HepG2 (cell line): ENCODE measurements around the gene ALDOA. TPM values are rescaled to one million over a fixed set of nuclear protein-coding genes. Genes with fewer than 3 reads are reported as not detected.

ENCODE experiments used
- ADNP ChIP-seq: sonication (generic); formaldehyde crosslinking; IDR thresholded peaks from 2 replicates; pipeline ENCODE4 v1.4.0; 2020; ENCODE audit warnings: missing genetic modification reagents
- AKAP8 ChIP-seq: sonication (generic); formaldehyde crosslinking; IDR thresholded peaks from 2 replicates; pipeline ENCODE4 v1.5.1; 2020; ENCODE audit warnings: mild to moderate bottlenecking, missing genetic modification reagents
- DNMT3B ChIP-seq: conservative IDR thresholded peaks from 2 replicates; pipeline ENCODE4 v1.6.1; 2016; ENCODE audit warnings: missing biosample characterization, control low read depth
- FOXO1 ChIP-seq: sonication (generic); formaldehyde crosslinking; IDR thresholded peaks from 2 replicates; pipeline ENCODE4 v1.4.0; 2020; ENCODE audit warnings: missing genetic modification reagents
- MIER2 ChIP-seq: IDR thresholded peaks from 2 replicates; pipeline ENCODE4 v1.6.1; 2016; ENCODE audit warnings: missing biosample characterization, missing genetic modification reagents
- MXD4 ChIP-seq: IDR thresholded peaks from 2 replicates; pipeline ENCODE4 v1.6.1; 2016; ENCODE audit warnings: mild to moderate bottlenecking, missing biosample characterization, missing genetic modification reagents
- NCOA1 ChIP-seq: sonication (generic); formaldehyde crosslinking; IDR thresholded peaks from 2 replicates; pipeline ENCODE4 v1.9.0; 2021; ENCODE audit warnings: missing genetic modification reagents
- NPAS2 ChIP-seq: sonication (generic); formaldehyde crosslinking; IDR thresholded peaks from 2 replicates; pipeline ENCODE4 v1.8.0; 2022; ENCODE audit warnings: mild to moderate bottlenecking, missing genetic modification reagents, borderline replicate concordance
- RBM22 ChIP-seq: fragments of 200-400 bp; formaldehyde crosslinking; optimal IDR thresholded peaks from 2 replicates; pipeline ENCODE3; 2017; ENCODE audit warnings: mild to moderate bottlenecking, low read length, moderate library complexity
- RFXAP ChIP-seq: sonication (generic); formaldehyde crosslinking; IDR thresholded peaks from 2 replicates; pipeline ENCODE4 v1.4.0; 2020; ENCODE audit warnings: missing genetic modification reagents, borderline replicate concordance
- SNAPC4 ChIP-seq: sonication (generic); formaldehyde crosslinking; IDR thresholded peaks from 2 replicates; pipeline ENCODE4 v1.4.0; 2020; ENCODE audit warnings: mild to moderate bottlenecking, missing genetic modification reagents
- STAT5B ChIP-seq: sonication (generic); formaldehyde crosslinking; IDR thresholded peaks from 2 replicates; pipeline ENCODE4 v1.4.0; 2020; ENCODE audit warnings: missing genetic modification reagents
- TBL1XR1 ChIP-seq: fragments of 150-350 bp; IDR thresholded peaks from 2 replicates; pipeline ENCODE4 v1.6.1; 2014; ENCODE audit warnings: borderline replicate concordance, low read length; ENCODE audit not compliant: partially characterized antibody
- TBP ChIP-seq: sonication (generic); formaldehyde crosslinking; IDR thresholded peaks from 2 replicates; pipeline ENCODE4 v1.5.0; 2020; ENCODE audit warnings: missing genetic modification reagents
- ZBTB21 ChIP-seq: sonication (generic); formaldehyde crosslinking; IDR thresholded peaks from 2 replicates; pipeline ENCODE4 v1.4.0; 2020; ENCODE audit warnings: missing genetic modification reagents
- ZMAT3 ChIP-seq: sonication (generic); formaldehyde crosslinking; conservative IDR thresholded peaks from 2 replicates; pipeline ENCODE4 v1.7.0; 2021; ENCODE audit warnings: missing genetic modification reagents
- ZNF484 ChIP-seq: sonication (generic); formaldehyde crosslinking; IDR thresholded peaks from 2 replicates; pipeline ENCODE4 v1.5.1; 2020; ENCODE audit warnings: mild to moderate bottlenecking, low read depth, missing genetic modification reagents, borderline replicate concordance
- ZNF772 ChIP-seq: sonication (generic); formaldehyde crosslinking; IDR thresholded peaks from 2 replicates; pipeline ENCODE4 v1.5.0; 2020; ENCODE audit warnings: mild to moderate bottlenecking, missing genetic modification reagents
- polyA plus RNA-seq, 8 experiments: library from polyadenylated mRNA; depleted of rRNA in 3 of 8; stranded (reverse) in 7 of 8; unstranded in 1 of 8; fragments of >200 nt; fragmentation: Illumina TruSeq in 4 of 8; extraction: Trizol in 4 of 8; gene quantifications; 2 replicates each; pipeline versions ENCODE4 v1.2.1 to v1.2.3, GENCODE V29; 2011 to 2016; ENCODE audit warnings: low read depth in 4 of 8, missing spikeins in 1 of 8, mixed read lengths in 1 of 8; ENCODE audit not compliant: insufficient read depth in 1 of 8
- total RNA-seq, 5 experiments: library from RNA; depleted of rRNA; stranded (reverse); fragments of >200 nt; fragmentation: Illumina TruSeq; extraction: Trizol; gene quantifications; 2 replicates each; pipeline ENCODE4 v1.2.3, GENCODE V29; 2016; ENCODE audit warnings: low read depth in 1 of 5
- TF ChIP-seq, protein P1 (sequence below): sonication (generic); formaldehyde crosslinking; IDR thresholded peaks from 2 replicates; pipeline ENCODE4 v1.9.0; 2022; ENCODE audit warnings: low read depth, missing genetic modification reagents
- TF ChIP-seq, protein P2 (sequence below): sonication (generic); formaldehyde crosslinking; IDR thresholded peaks from 2 replicates; pipeline ENCODE4 v1.4.0; 2020; ENCODE audit warnings: missing genetic modification reagents, mild to moderate bottlenecking, borderline replicate concordance

ALDOA gene
- total and polyA plus RNA-seq, 2 of the 13 experiments (the other 11 are each of a cell fraction or from before 2014, with no cell fraction given): 925 to 1,884 TPM

DNA sequence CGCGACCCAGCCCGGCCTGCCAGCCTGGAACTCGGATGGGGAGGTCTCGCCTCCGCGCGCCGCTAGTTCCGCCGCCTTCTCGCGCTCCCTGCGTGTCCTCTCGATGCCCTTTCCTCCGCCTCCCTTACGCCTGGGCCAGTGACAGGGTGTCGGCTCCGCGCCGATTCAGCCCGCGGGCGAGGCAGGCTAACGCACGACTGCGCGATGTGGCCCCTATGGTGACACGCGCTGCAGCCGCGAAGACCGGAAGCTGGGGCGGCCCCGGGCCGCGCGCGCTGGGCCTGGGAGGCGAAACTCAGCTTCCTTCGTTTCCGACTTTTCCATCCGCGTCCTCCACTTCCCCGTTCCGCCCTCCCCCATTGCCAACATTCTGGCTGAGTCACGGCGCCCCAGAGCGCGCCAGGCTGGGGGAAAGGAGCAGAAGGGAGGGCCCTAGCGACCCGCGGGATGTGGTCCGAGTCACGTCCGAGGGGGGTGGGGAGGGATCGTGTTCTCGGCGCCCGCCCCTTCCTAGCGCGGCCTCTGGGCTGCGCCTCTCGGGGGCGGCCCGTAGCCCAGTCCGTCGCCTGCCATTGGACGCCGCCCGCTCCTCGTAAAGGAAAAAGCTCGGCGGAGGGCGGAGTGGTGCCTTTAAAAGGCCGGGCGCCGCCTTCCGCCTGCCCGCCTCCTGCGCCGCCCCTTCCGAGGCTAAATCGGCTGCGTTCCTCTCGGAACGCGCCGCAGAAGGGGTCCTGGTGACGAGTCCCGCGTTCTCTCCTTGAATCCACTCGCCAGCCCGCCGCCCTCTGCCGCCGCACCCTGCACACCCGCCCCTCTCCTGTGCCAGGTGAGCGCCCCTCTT is at the start of gene ALDOA (continued):
- peak; percentile 37 for TF ChIP-seq TBL1XR1
- peak; percentile 82 for TF ChIP-seq MIER2 (CRISPR knock-in tag)
- TF ChIP-seq, protein P1, sequence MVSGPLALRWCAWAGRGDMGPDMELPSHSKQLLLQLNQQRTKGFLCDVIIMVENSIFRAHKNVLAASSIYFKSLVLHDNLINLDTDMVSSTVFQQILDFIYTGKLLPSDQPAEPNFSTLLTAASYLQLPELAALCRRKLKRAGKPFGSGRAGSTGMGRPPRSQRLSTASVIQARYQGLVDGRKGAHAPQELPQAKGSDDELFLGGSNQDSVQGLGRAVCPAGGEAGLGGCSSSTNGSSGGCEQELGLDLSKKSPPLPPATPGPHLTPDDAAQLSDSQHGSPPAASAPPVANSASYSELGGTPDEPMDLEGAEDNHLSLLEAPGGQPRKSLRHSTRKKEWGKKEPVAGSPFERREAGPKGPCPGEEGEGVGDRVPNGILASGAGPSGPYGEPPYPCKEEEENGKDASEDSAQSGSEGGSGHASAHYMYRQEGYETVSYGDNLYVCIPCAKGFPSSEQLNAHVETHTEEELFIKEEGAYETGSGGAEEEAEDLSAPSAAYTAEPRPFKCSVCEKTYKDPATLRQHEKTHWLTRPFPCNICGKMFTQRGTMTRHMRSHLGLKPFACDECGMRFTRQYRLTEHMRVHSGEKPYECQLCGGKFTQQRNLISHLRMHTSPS (CRISPR knock-in tag): peak; percentile 90
- peak; percentile 98 for TF ChIP-seq AKAP8 (CRISPR knock-in tag)
- TF ChIP-seq MXD4 (CRISPR knock-in tag): peak; percentile 91
- no peak for TF ChIP-seq ADNP (CRISPR knock-in tag)
- TF ChIP-seq NPAS2 (CRISPR knock-in tag): 0 out of 2 replicates have a peak, but pooled peaks have one; percentile 88
- TF ChIP-seq TBP (CRISPR knock-in tag): 0 out of 2 replicates have a peak, but pooled peaks have one; percentile 32
- TF ChIP-seq ZNF772 (CRISPR knock-in tag): peak; percentile 97
- TF ChIP-seq ZBTB21 (CRISPR knock-in tag): no peak; the same call in 1 of the 2 replicates
- peak; percentile 98 for TF ChIP-seq ZMAT3
- TF ChIP-seq NCOA1 (CRISPR knock-in tag): peak; percentile 100
- peak; percentile 55; the same call in 1 of the 2 replicates for TF ChIP-seq STAT5B
- TF ChIP-seq RBM22: peak; percentile 87
- peak; percentile 91; the same call in 1 of the 2 replicates for TF ChIP-seq ZNF484 (CRISPR knock-in tag)
- TF ChIP-seq, protein P2, sequence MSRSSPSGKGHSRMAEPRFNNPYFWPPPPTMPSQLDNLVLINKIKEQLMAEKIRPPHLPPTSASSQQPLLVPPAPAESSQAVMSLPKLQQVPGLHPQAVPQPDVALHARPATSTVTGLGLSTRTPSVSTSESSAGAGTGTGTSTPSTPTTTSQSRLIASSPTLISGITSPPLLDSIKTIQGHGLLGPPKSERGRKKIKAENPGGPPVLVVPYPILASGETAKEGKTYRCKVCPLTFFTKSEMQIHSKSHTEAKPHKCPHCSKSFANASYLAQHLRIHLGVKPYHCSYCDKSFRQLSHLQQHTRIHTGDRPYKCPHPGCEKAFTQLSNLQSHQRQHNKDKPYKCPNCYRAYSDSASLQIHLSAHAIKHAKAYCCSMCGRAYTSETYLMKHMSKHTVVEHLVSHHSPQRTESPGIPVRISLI: no peak; the same call in 1 of the 2 replicates
- peak; percentile 97 for TF ChIP-seq SNAPC4 (CRISPR knock-in tag)
- TF ChIP-seq DNMT3B: peak; percentile 67; the same call in 1 of the 2 replicates
- peak; percentile 68 for TF ChIP-seq FOXO1 (CRISPR knock-in tag)
- peak; percentile 60; the same call in 1 of the 2 replicates for TF ChIP-seq RFXAP (CRISPR knock-in tag)
